Trophoblast cell (in vitro differentiated cells and primary cell): ENCODE data around the gene VANGL1.

Experiments used
- DNase-seq, 2 donors: peaks; one replicate each; pipeline ENCODE4 v3.0.0-alpha.2; 2016
- H2AFZ ChIP-seq: 2 replicates; pipeline ENCODE4 v1.6.1; 2013; ENCODE audit warnings: low read length, moderate library complexity, mild to moderate bottlenecking; ENCODE audit not compliant: insufficient read depth, poor library complexity
- H2AK5ac ChIP-seq: 2 replicates; pipeline ENCODE4 v1.6.1; 2013; ENCODE audit warnings: mild to moderate bottlenecking, low read length
- H2BK120ac ChIP-seq: 2 replicates; pipeline ENCODE4 v1.6.1; 2013; ENCODE audit warnings: low read length, mild to moderate bottlenecking, moderate library complexity; ENCODE audit not compliant: insufficient read depth, poor library complexity
- H2BK12ac ChIP-seq: 2 replicates; pipeline ENCODE4 v1.6.1; 2013; ENCODE audit warnings: mild to moderate bottlenecking, low read length, moderate library complexity
- H2BK5ac ChIP-seq: 2 replicates; pipeline ENCODE4 v1.6.1; 2013; ENCODE audit warnings: low read length, low read depth, moderate library complexity, mild to moderate bottlenecking; ENCODE audit not compliant: poor library complexity
- H3K14ac ChIP-seq: 2 replicates; pipeline ENCODE4 v1.6.1; 2013; ENCODE audit warnings: mild to moderate bottlenecking, low read length
- H3K18ac ChIP-seq: 2 replicates; pipeline ENCODE4 v1.6.1; 2013; ENCODE audit warnings: mild to moderate bottlenecking, low read length
- H3K23ac ChIP-seq: 2 replicates; pipeline ENCODE4 v1.6.1; 2013; ENCODE audit warnings: low read length
- H3K27ac ChIP-seq: 2 replicates; pipeline ENCODE4 v1.5.1; 2013; ENCODE audit warnings: low read depth, mild to moderate bottlenecking, inconsistent platforms, low read length, moderate library complexity
- H3K27me3 ChIP-seq: 2 replicates; pipeline ENCODE4 v1.6.1; 2013; ENCODE audit warnings: inconsistent platforms, mild to moderate bottlenecking, low read length, moderate library complexity; ENCODE audit not compliant: insufficient read depth
- H3K36me3 ChIP-seq, 2 experiments: 1 replicate in 1 of 2; 2 replicates in 1 of 2; pipeline ENCODE4 v1.6.1; 2013; ENCODE audit warnings: low read length in 2 of 2, mild to moderate bottlenecking in 2 of 2, moderate library complexity in 1 of 2; ENCODE audit not compliant: insufficient read depth in 2 of 2, control insufficient read depth in 1 of 2
- H3K4ac ChIP-seq: 2 replicates; pipeline ENCODE4 v1.6.1; 2013; ENCODE audit warnings: low read depth, mild to moderate bottlenecking, low read length, moderate library complexity
- H3K4me1 ChIP-seq, 2 experiments: 1 replicate in 1 of 2; 2 replicates in 1 of 2; pipeline ENCODE4 v1.6.1; 2013; ENCODE audit warnings: low read length in 2 of 2, mild to moderate bottlenecking in 2 of 2, moderate library complexity in 1 of 2; ENCODE audit not compliant: insufficient read depth in 2 of 2, control insufficient read depth in 1 of 2
- H3K4me2 ChIP-seq: 2 replicates; pipeline ENCODE4 v1.6.1; 2013; ENCODE audit warnings: inconsistent platforms, mild to moderate bottlenecking, low read length, moderate library complexity
- H3K4me3 ChIP-seq: 2 replicates; pipeline ENCODE4 v1.5.1; 2013; ENCODE audit warnings: mild to moderate bottlenecking, low read depth, low read length, inconsistent platforms
- H3K79me1 ChIP-seq: one replicate; pipeline ENCODE4 v1.6.1; 2013; ENCODE audit warnings: low read length
- H3K79me2 ChIP-seq: 2 replicates; pipeline ENCODE4 v1.6.1; 2013; ENCODE audit warnings: low read length, mild to moderate bottlenecking; ENCODE audit not compliant: control insufficient read depth, insufficient read depth, poor library complexity
- H3K9ac ChIP-seq: 2 replicates; pipeline ENCODE4 v1.6.1; 2013; ENCODE audit warnings: mild to moderate bottlenecking, low read length
- H3K9me3 ChIP-seq: 2 replicates; pipeline ENCODE4 v1.6.1; 2013; ENCODE audit warnings: low read depth, mild to moderate bottlenecking, control low read depth, inconsistent platforms, low read length; ENCODE audit not compliant: insufficient read depth
- H4K12ac ChIP-seq: 2 replicates; pipeline ENCODE4 v1.6.1; 2013; ENCODE audit warnings: low read depth, mild to moderate bottlenecking, low read length, moderate library complexity
- H4K8ac ChIP-seq: 2 replicates; pipeline ENCODE4 v1.6.1; 2013; ENCODE audit warnings: low read depth, mild to moderate bottlenecking, low read length, moderate library complexity
- H4K91ac ChIP-seq: one replicate; pipeline ENCODE4 v1.6.1; 2013; ENCODE audit warnings: low read depth, mild to moderate bottlenecking, low read length, moderate library complexity
- WGBS: extraction: QIAGEN DNeasy Blood & Tissue Kit; methylation state at CpG from one replicate; pipeline ENCODE4 v1.1.7; 2013; ENCODE audit warnings: missing lambda C conversion rate; ENCODE audit not compliant: insufficient read length, insufficient coverage; ENCODE audit errors: extremely low coverage; 5-methylcytosine and 5-hydroxymethylcytosine counted together

Gene VANGL1

GRCh38 chr1:115609021-115609420 lies 32.7 kb upstream of the VANGL1 start:
- DNase-seq = no peak
- Histone ChIP-seq H3K9ac (no peak overlapping the region), H4K91ac (no peak overlapping the region), H3K4me2 (no peak overlapping the region), H2AFZ (no peak overlapping the region), H3K4ac (no peak overlapping the region), H3K27ac (no peak overlapping the region), H2BK120ac (peak overlapping the region; percentile 21), H3K4me3 (no peak overlapping the region), H3K23ac (no peak overlapping the region), H2BK12ac (no peak overlapping the region), H4K12ac (no peak overlapping the region), H3K79me2 (no peaks in the 10 kb centered on the region), H3K27me3 (no peaks in the 10 kb centered on the region), H3K9me3 (no peaks in the 10 kb centered on the region), H2BK5ac (no peak overlapping the region), H2AK5ac (no peak overlapping the region), H4K8ac (no peak overlapping the region), H3K79me1 (peaks cover 3% of the 10 kb centered on the region), H3K14ac (no peak overlapping the region), H3K18ac (no peak overlapping the region), H3K36me3 (no peaks in the 10 kb centered on the region), H3K4me1 (peaks cover 5 to 6% of the 10 kb centered on the region in 2 experiments)
- no CpG with 5 or more reads among the region's 1 CpG for WGBS

GRCh38 chr1:115613767-115614166 lies 28.0 kb upstream of the VANGL1 start:
- no peak overlapping the region for H3K4ac ChIP-seq
- no peak overlapping the region for H2BK12ac ChIP-seq
- H3K23ac ChIP-seq = no peak overlapping the region
- no peak overlapping the region for H4K91ac ChIP-seq
- H3K9ac ChIP-seq = no peak overlapping the region
- H3K9me3 ChIP-seq = peaks cover 2% of the 10 kb centered on the region
- no peaks in the 10 kb centered on the region for H3K36me3 ChIP-seq
- H2BK5ac ChIP-seq = no peak overlapping the region
- no peak overlapping the region for H2AK5ac ChIP-seq
- no peak overlapping the region for H3K4me3 ChIP-seq
- no peak for DNase-seq
- no peak overlapping the region for H2AFZ ChIP-seq
- no peak overlapping the region for H4K8ac ChIP-seq
- H3K27ac ChIP-seq = no peak overlapping the region
- no CpG with 5 or more reads among the region's 4 CpGs for WGBS
- H2BK120ac ChIP-seq = no peak overlapping the region
- H3K14ac ChIP-seq = no peak overlapping the region
- H3K4me1 ChIP-seq = peaks cover under 1 to 1% of the 10 kb centered on the region in 2 experiments
- H3K4me2 ChIP-seq = no peak overlapping the region
- H3K79me1 ChIP-seq = no peaks in the 10 kb centered on the region
- no peak overlapping the region for H4K12ac ChIP-seq
- H3K18ac ChIP-seq = no peak overlapping the region
- no peaks in the 10 kb centered on the region for H3K79me2 ChIP-seq
- no peaks in the 10 kb centered on the region for H3K27me3 ChIP-seq

- Histone ChIP-seq H2BK12ac (no peak overlapping the region), H3K79me2 (no peaks in the 10 kb centered on the region), H3K4me1 (no peaks in the 10 kb centered on the region), H3K79me1 (no peaks in the 10 kb centered on the region), H3K18ac (no peak overlapping the region), H4K12ac (no peak overlapping the region), H2AK5ac (no peak overlapping the region), H3K27ac (no peak overlapping the region), H3K14ac (no peak overlapping the region), H3K4ac (no peak overlapping the region), H2AFZ (no peak overlapping the region), H3K9ac (no peak overlapping the region), H3K23ac (no peak overlapping the region), H4K91ac (no peak overlapping the region), H3K9me3 (peaks cover 3% of the 10 kb centered on the region), H3K27me3 (no peaks in the 10 kb centered on the region), H3K4me3 (no peak overlapping the region), H2BK5ac (no peak overlapping the region), H4K8ac (no peak overlapping the region), H3K36me3 (no peaks in the 10 kb centered on the region), H2BK120ac (no peak overlapping the region), H3K4me2 (no peak overlapping the region)
- DNase-seq = no peak
These were observed 21.3 kb upstream of the VANGL1 start for GRCh38 chr1:115620453-115620852.

- Histone ChIP-seq H3K27me3 (no peaks in the 10 kb centered on the region), H3K4me2 (no peak overlapping the region), H2BK5ac (no peak overlapping the region), H3K23ac (no peak overlapping the region), H4K8ac (no peak overlapping the region), H3K14ac (no peak overlapping the region), H4K91ac (no peak overlapping the region), H3K18ac (no peak overlapping the region), H4K12ac (no peak overlapping the region), H3K9me3 (peaks cover 1% of the 10 kb centered on the region), H3K79me2 (no peaks in the 10 kb centered on the region), H3K79me1 (no peaks in the 10 kb centered on the region), H3K27ac (no peak overlapping the region), H2AFZ (no peak overlapping the region), H3K4me1 (no peaks in the 10 kb centered on the region), H2BK120ac (no peak overlapping the region), H2BK12ac (no peak overlapping the region), H3K4ac (no peak overlapping the region), H3K9ac (no peak overlapping the region), H3K36me3 (no peaks in the 10 kb centered on the region), H2AK5ac (no peak overlapping the region), H3K4me3 (no peak overlapping the region)
- DNase-seq = no peak
These were observed 20.8 kb upstream of the VANGL1 start for GRCh38 chr1:115620950-115621349.

GRCh38 chr1:115624859-115625258 lies 16.9 kb upstream of the VANGL1 start:
- DNase-seq = no peak
- Histone ChIP-seq H3K4me3 (no peak overlapping the region), H2AK5ac (no peak overlapping the region), H3K36me3 (no peaks in the 10 kb centered on the region), H3K4ac (no peak overlapping the region), H3K4me1 (no peaks in the 10 kb centered on the region), H3K23ac (no peak overlapping the region), H2BK12ac (no peak overlapping the region), H2BK120ac (no peak overlapping the region), H3K18ac (no peak overlapping the region), H2AFZ (no peak overlapping the region), H3K9ac (no peak overlapping the region), H4K12ac (no peak overlapping the region), H3K14ac (no peak overlapping the region), H4K91ac (no peak overlapping the region), H3K4me2 (no peak overlapping the region), H3K27me3 (no peaks in the 10 kb centered on the region), H3K79me1 (no peaks in the 10 kb centered on the region), H3K27ac (no peak overlapping the region), H3K79me2 (no peaks in the 10 kb centered on the region), H2BK5ac (no peak overlapping the region), H3K9me3 (peaks cover 1% of the 10 kb centered on the region), H4K8ac (no peak overlapping the region)
- no CpG with 5 or more reads among the region's 1 CpG for WGBS
